ENCODE data around the gene SPTSSB.

SPTSSB gene

DNA sequence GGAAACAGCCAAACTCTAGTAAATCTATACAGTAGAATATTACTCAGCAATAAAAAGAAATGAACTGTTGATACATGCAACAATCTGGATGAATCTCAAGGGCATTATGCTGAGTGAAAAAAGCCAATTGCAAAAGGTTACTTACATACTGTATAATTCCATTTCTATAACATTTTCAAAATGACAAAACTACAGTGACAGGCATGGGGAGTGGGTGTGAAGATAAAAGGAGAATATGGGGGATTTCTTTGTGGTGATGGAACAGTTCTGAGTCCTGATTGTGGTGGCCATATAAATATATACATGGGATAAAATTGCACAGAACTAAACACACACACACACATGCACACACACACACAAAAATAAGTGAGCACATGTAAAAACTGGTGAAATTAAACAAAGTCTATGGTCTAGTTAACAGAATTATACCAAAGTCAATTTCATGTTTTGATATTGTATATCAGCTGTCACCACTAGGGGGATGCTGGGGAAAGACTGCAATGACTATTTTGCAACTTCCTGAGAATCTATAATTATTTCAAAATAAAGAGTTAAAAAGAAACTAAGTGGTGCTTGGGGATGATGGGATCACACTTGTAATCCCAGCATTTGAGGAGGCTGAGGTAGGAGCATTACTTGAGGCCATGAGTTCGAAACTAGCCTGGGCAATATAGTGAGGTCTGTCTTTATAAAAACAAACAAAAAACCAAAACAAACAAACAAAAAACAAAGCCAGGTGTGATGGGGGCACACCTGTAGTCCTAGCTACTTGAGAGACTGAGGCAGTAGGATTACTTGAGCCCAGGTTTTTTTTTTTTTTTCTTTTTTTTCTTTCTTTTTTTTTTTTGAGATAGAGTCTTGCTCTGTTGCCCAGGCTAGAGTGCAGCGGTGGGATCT lies 66.0 kb downstream of the SPTSSB start:
- Histone ChIP-seq H3K27me3 (ENCODE audit: control insufficient read depth, insufficient read depth, low read length) (no peaks in the 10 kb centered on the region), H3K9ac (ENCODE audit: low read depth, low read length) (no peak overlapping the region), H3K36me3 (ENCODE audit: control insufficient read depth, insufficient read depth, low read length) (no peaks in the 10 kb centered on the region), H3K4me1 (ENCODE audit: control insufficient read depth, insufficient read depth, low read length) (no peaks in the 10 kb centered on the region), H3K9me3 (ENCODE audit: control insufficient read depth, insufficient read depth, low read length) (no peaks in the 10 kb centered on the region), H3K4me3 (ENCODE audit: low read depth, low read length) (no peak overlapping the region)

DNA sequence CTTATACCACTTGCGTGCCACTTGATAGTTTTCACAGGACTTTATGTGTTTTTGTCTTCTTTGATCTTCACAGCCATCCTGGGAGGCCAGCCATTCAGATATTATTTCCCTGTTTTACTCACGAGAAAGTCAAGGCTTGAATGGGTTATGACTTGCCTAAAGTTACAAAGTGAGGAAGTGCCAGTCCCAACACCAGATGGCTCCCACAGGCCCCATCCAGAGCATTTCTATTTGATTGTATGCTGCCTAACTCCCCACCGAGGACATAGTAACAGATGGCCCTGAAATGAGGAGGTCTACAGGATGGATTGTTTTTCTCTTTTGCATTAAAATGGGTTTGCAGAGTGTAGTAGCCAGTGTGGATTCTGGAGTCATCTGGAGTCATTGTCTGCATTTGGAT lies 74.5 kb downstream of the SPTSSB start:
- H3K36me3 ChIP-seq (ENCODE audit: control insufficient read depth, insufficient read depth, low read length): no peaks in the 10 kb centered on the region
- no peaks in the 10 kb centered on the region for H3K4me1 ChIP-seq (ENCODE audit: control insufficient read depth, insufficient read depth, low read length)
- no peaks in the 10 kb centered on the region for H3K27me3 ChIP-seq (ENCODE audit: control insufficient read depth, insufficient read depth, low read length)
- no peak overlapping the region for H3K4me3 ChIP-seq (ENCODE audit: low read depth, low read length)
- H3K9ac ChIP-seq (ENCODE audit: low read depth, low read length): no peak overlapping the region
- H3K9me3 ChIP-seq (ENCODE audit: control insufficient read depth, insufficient read depth, low read length): peaks cover 4% of the 10 kb centered on the region

DNA sequence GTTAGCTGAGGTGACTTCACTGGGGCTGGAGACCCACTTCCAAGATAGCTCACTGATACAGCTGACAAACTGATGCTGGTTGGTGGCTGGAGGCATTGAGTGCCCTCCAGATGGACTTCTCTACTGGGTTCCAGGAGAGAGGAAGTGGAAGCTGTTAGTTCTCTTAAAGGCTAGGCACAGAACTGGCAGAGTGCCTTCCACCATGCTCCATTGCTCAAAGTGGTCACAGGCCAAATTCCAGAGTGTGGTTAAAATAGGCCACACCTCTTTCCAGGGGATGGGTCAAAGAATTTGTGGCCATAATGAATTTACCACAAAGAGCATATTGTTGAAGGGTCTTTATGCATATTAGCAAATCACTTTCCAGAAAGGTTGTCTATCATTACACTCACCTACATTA lies 76.0 kb downstream of the SPTSSB start:
- H3K9ac ChIP-seq (ENCODE audit: low read depth, low read length): no peak overlapping the region
- no peaks in the 10 kb centered on the region for H3K4me1 ChIP-seq (ENCODE audit: control insufficient read depth, insufficient read depth, low read length)
- H3K36me3 ChIP-seq (ENCODE audit: control insufficient read depth, insufficient read depth, low read length): no peaks in the 10 kb centered on the region
- peaks cover 4% of the 10 kb centered on the region for H3K9me3 ChIP-seq (ENCODE audit: control insufficient read depth, insufficient read depth, low read length)
- H3K4me3 ChIP-seq (ENCODE audit: low read depth, low read length): no peak overlapping the region
- H3K27me3 ChIP-seq (ENCODE audit: control insufficient read depth, insufficient read depth, low read length): no peaks in the 10 kb centered on the region
